HepG2 (cell line): ENCODE results near the gene CHPF. TPM values are rescaled to one million over a fixed set of nuclear protein-coding genes. Genes with fewer than 3 reads are reported as not detected.

Experiments
- HNF1A ChIP-seq, 2 experiments: sonication (generic) in 1 of 2; formaldehyde crosslinking in 1 of 2; IDR thresholded peaks; 2 replicates each; pipeline versions ENCODE4 v1.4.0 to v1.6.1; 2016 to 2020; ENCODE audit warnings: borderline replicate concordance in 1 of 2, low read depth in 1 of 2, mild to moderate bottlenecking in 1 of 2, missing genetic modification reagents in 1 of 2
- JUN ChIP-seq: sonication (generic); formaldehyde crosslinking; IDR thresholded peaks from 2 replicates; pipeline ENCODE4 v1.4.0; 2020; ENCODE audit warnings: mild to moderate bottlenecking, missing genetic modification reagents
- PBX3 ChIP-seq: sonication (generic); formaldehyde crosslinking; IDR thresholded peaks from 2 replicates; pipeline ENCODE4 v1.8.1; 2023; ENCODE audit warnings: missing genetic modification reagents, inconsistent platforms, borderline replicate concordance
- RAD51 ChIP-seq: fragments of 450-650 bp; IDR thresholded peaks from 2 replicates; pipeline ENCODE4 v1.6.1; 2016; ENCODE audit warnings: borderline replicate concordance
- SP2 ChIP-seq: sonication (generic); formaldehyde crosslinking; IDR thresholded peaks from 2 replicates; pipeline ENCODE4 v1.5.1; 2020; ENCODE audit warnings: mild to moderate bottlenecking, missing genetic modification reagents
- STAT5B ChIP-seq: sonication (generic); formaldehyde crosslinking; IDR thresholded peaks from 2 replicates; pipeline ENCODE4 v1.4.0; 2020; ENCODE audit warnings: missing genetic modification reagents
- TCF12 ChIP-seq, 2 experiments: fragments of 450-650 bp in 1 of 2; sonication (generic) in 1 of 2; formaldehyde crosslinking in 1 of 2; IDR thresholded peaks; 2 replicates each; pipeline versions ENCODE4 v1.6.1 to v1.8.0; 2017 to 2022; ENCODE audit warnings: antibody characterized with exemption in 1 of 2, mild to moderate bottlenecking in 1 of 2, missing genetic modification reagents in 1 of 2, moderate library complexity in 1 of 2
- polyA plus RNA-seq, 8 experiments: library from polyadenylated mRNA; depleted of rRNA in 3 of 8; stranded (reverse) in 7 of 8; unstranded in 1 of 8; fragments of >200 nt; fragmentation: Illumina TruSeq in 4 of 8; extraction: Trizol in 4 of 8; gene quantifications; 2 replicates each; pipeline versions ENCODE4 v1.2.1 to v1.2.3, GENCODE V29; 2011 to 2016; ENCODE audit warnings: low read depth in 4 of 8, missing spikeins in 1 of 8, mixed read lengths in 1 of 8; ENCODE audit not compliant: insufficient read depth in 1 of 8
- total RNA-seq, 5 experiments: library from RNA; depleted of rRNA; stranded (reverse); fragments of >200 nt; fragmentation: Illumina TruSeq; extraction: Trizol; gene quantifications; 2 replicates each; pipeline ENCODE4 v1.2.3, GENCODE V29; 2016; ENCODE audit warnings: low read depth in 1 of 5
- TF ChIP-seq, protein P1 (sequence below): sonication (generic); formaldehyde crosslinking; IDR thresholded peaks from 2 replicates; pipeline ENCODE4 v1.4.0; 2020; ENCODE audit warnings: missing genetic modification reagents
- TF ChIP-seq, protein P2 (sequence below): sonication (generic); formaldehyde crosslinking; IDR thresholded peaks from 2 replicates; pipeline ENCODE4 v1.4.0; 2020; ENCODE audit warnings: missing genetic modification reagents
- TF ChIP-seq, protein P3 (sequence below): sonication (generic); formaldehyde crosslinking; conservative IDR thresholded peaks from 2 replicates; pipeline ENCODE4 v1.8.0; 2022; ENCODE audit warnings: missing genetic modification reagents

Gene CHPF
- total and polyA plus RNA-seq, 2 of the 13 experiments (the other 11 are each of a cell fraction or from before 2014, with no cell fraction given), result 79.6 to 111 TPM

DNA sequence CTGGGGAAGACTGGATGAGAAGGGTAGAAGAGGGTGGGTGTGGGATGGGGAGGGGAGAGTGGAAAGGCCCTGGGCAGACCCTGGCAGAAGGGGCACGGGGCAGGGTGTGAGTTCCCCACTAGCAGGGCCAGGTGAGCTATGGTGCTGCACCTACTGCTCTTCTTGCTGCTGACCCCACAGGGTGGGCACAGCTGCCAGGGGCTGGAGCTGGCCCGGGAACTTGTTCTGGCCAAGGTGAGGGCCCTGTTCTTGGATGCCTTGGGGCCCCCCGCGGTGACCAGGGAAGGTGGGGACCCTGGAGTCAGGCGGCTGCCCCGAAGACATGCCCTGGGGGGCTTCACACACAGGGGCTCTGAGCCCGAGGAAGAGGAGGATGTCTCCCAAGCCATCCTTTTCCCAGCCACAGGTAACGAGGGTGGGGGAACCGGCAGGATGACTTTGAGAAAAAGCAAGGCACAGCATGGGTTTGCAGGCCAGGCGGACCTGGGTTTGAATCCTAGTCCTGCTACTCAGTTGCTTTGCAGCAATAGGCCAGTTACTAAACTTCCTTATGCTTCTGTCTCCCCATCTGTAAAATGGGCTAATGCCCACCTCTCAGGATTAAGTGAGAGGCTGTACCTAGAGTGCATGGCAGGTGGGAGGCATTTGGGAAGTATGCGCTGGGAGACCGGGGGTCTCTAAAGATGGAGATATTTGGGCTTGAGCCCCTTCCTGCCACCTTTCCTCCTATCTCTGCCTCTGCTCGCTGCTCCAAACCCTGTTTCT, 28.8 kb upstream of the CHPF start, which contains the start of gene INHA (continued):
- TF ChIP-seq PBX3 (CRISPR knock-in tag) (no peak), SP2 (0 out of 2 replicates have a peak, but pooled peaks have one; percentile 27), JUN (CRISPR knock-in tag) (no peak), TCF12 (IDR thresholded peaks at IDR 0.05) (no peak), TCF12 (CRISPR knock-in tag; IDR thresholded peaks at IDR 0.05) (no peak), RAD51 (no peak), HNF1A (IDR thresholded peaks at IDR 0.05; ENCODE audit: low read depth) (no peak), HNF1A (CRISPR knock-in tag; IDR thresholded peaks at IDR 0.05; ENCODE audit: borderline replicate concordance) (no peak), STAT5B (CRISPR knock-in tag) (no peak)
- TF ChIP-seq, protein P1, sequence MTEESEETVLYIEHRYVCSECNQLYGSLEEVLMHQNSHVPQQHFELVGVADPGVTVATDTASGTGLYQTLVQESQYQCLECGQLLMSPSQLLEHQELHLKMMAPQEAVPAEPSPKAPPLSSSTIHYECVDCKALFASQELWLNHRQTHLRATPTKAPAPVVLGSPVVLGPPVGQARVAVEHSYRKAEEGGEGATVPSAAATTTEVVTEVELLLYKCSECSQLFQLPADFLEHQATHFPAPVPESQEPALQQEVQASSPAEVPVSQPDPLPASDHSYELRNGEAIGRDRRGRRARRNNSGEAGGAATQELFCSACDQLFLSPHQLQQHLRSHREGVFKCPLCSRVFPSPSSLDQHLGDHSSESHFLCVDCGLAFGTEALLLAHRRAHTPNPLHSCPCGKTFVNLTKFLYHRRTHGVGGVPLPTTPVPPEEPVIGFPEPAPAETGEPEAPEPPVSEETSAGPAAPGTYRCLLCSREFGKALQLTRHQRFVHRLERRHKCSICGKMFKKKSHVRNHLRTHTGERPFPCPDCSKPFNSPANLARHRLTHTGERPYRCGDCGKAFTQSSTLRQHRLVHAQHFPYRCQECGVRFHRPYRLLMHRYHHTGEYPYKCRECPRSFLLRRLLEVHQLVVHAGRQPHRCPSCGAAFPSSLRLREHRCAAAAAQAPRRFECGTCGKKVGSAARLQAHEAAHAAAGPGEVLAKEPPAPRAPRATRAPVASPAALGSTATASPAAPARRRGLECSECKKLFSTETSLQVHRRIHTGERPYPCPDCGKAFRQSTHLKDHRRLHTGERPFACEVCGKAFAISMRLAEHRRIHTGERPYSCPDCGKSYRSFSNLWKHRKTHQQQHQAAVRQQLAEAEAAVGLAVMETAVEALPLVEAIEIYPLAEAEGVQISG (CRISPR knock-in tag), result no peak
- TF ChIP-seq, protein P2, sequence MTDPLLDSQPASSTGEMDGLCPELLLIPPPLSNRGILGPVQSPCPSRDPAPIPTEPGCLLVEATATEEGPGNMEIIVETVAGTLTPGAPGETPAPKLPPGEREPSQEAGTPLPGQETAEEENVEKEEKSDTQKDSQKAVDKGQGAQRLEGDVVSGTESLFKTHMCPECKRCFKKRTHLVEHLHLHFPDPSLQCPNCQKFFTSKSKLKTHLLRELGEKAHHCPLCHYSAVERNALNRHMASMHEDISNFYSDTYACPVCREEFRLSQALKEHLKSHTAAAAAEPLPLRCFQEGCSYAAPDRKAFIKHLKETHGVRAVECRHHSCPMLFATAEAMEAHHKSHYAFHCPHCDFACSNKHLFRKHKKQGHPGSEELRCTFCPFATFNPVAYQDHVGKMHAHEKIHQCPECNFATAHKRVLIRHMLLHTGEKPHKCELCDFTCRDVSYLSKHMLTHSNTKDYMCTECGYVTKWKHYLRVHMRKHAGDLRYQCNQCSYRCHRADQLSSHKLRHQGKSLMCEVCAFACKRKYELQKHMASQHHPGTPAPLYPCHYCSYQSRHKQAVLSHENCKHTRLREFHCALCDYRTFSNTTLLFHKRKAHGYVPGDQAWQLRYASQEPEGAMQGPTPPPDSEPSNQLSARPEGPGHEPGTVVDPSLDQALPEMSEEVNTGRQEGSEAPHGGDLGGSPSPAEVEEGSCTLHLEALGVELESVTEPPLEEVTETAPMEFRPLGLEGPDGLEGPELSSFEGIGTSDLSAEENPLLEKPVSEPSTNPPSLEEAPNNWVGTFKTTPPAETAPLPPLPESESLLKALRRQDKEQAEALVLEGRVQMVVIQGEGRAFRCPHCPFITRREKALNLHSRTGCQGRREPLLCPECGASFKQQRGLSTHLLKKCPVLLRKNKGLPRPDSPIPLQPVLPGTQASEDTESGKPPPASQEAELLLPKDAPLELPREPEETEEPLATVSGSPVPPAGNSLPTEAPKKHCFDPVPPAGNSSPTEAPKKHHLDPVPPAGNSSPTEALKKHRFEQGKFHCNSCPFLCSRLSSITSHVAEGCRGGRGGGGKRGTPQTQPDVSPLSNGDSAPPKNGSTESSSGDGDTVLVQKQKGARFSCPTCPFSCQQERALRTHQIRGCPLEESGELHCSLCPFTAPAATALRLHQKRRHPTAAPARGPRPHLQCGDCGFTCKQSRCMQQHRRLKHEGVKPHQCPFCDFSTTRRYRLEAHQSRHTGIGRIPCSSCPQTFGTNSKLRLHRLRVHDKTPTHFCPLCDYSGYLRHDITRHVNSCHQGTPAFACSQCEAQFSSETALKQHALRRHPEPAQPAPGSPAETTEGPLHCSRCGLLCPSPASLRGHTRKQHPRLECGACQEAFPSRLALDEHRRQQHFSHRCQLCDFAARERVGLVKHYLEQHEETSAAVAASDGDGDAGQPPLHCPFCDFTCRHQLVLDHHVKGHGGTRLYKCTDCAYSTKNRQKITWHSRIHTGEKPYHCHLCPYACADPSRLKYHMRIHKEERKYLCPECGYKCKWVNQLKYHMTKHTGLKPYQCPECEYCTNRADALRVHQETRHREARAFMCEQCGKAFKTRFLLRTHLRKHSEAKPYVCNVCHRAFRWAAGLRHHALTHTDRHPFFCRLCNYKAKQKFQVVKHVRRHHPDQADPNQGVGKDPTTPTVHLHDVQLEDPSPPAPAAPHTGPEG, result 0 out of 2 replicates have a peak, but pooled peaks have one; percentile 18
- TF ChIP-seq, protein P3, sequence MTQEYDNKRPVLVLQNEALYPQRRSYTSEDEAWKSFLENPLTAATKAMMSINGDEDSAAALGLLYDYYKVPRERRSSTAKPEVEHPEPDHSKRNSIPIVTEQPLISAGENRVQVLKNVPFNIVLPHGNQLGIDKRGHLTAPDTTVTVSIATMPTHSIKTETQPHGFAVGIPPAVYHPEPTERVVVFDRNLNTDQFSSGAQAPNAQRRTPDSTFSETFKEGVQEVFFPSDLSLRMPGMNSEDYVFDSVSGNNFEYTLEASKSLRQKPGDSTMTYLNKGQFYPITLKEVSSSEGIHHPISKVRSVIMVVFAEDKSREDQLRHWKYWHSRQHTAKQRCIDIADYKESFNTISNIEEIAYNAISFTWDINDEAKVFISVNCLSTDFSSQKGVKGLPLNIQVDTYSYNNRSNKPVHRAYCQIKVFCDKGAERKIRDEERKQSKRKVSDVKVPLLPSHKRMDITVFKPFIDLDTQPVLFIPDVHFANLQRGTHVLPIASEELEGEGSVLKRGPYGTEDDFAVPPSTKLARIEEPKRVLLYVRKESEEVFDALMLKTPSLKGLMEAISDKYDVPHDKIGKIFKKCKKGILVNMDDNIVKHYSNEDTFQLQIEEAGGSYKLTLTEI, result no peak
